Choroid plexus epithelial cell (primary cell): Measurements from ENCODE around the gene BET1L.

Source experiments
- DNase-seq: peaks from one replicate; pipeline ENCODE4 v3.0.0-alpha.2; 2010; ENCODE audit warnings: low read depth
- H3K4me3 ChIP-seq: 2 replicates; pipeline ENCODE4 v1.5.1; 2011; ENCODE audit warnings: low read depth, mild to moderate bottlenecking, control low read depth, low read length, moderate library complexity
- TF ChIP-seq, protein P1 (sequence below): conservative IDR thresholded peaks from 2 replicates; pipeline ENCODE4 v1.5.1; 2011; ENCODE audit warnings: low read depth, mild to moderate bottlenecking, control low read depth, inconsistent platforms, low read length, moderate library complexity

The BET1L gene

DNA sequence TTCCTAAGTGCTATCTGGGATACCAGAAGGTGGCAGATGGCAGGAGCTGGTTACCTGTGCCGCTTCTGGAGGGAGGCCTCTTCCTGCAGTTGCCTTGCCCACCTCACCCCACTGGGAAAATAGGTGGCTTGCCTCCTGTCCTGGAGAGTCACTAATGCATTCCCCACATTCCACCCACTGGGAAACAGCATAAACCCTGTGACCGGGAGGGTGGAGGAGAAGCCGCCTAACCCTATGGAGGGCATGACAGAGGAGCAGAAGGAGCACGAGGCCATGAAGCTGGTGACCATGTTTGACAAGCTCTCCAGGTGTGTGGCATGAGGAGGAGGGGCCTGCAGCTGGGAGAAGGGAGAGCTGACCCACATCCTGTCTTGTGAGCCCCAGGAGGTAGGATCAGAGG, 5.9 kb upstream of the BET1L start:
- no peak for DNase-seq
- TF ChIP-seq, protein P1, sequence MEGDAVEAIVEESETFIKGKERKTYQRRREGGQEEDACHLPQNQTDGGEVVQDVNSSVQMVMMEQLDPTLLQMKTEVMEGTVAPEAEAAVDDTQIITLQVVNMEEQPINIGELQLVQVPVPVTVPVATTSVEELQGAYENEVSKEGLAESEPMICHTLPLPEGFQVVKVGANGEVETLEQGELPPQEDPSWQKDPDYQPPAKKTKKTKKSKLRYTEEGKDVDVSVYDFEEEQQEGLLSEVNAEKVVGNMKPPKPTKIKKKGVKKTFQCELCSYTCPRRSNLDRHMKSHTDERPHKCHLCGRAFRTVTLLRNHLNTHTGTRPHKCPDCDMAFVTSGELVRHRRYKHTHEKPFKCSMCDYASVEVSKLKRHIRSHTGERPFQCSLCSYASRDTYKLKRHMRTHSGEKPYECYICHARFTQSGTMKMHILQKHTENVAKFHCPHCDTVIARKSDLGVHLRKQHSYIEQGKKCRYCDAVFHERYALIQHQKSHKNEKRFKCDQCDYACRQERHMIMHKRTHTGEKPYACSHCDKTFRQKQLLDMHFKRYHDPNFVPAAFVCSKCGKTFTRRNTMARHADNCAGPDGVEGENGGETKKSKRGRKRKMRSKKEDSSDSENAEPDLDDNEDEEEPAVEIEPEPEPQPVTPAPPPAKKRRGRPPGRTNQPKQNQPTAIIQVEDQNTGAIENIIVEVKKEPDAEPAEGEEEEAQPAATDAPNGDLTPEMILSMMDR: no peak
- no peak overlapping the region for H3K4me3 ChIP-seq

DNA sequence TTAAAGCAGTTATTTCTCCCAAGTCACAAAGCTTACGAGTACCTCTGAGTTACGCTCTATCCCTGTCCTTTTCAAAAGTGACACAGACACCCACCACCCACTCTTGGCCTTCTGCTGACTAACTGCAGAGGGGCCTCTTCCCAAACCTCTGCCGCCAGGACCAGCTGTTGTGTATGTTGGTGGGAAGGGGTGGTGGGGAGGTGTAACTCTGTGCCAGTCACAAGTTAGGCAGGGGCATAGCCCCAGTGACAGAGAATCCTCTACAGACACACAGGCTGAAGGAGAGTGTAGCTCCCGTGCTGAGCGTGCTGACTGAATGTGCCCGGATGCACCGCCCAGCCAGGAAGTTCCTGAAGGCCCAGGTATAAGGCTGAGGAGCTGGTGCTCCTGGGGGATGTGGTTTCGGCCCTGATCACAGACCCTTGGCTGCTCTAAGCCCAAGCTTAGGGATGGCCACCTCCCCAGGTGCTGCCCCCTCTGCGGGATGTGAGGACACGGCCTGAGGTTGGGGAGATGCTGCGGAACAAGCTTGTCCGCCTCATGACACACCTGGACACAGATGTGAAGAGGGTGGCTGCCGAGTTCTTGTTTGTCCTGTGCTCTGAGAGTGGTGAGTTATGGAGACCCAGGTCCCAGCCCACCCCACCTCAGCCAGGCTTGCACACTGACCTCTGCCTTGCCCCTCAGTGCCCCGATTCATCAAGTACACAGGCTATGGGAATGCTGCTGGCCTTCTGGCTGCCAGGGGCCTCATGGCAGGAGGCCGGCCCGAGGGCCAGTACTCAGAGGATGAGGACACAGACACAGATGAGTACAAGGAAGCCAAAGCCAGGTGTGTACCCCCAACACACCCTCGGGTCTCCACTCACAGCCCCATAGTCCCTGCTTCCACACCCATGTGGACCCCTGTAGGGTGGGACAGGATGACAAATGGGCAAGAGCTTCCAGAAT, 5.2 kb upstream of the BET1L start:
- TF ChIP-seq, protein P1: no peak
- DNase-seq: no peak

DNA sequence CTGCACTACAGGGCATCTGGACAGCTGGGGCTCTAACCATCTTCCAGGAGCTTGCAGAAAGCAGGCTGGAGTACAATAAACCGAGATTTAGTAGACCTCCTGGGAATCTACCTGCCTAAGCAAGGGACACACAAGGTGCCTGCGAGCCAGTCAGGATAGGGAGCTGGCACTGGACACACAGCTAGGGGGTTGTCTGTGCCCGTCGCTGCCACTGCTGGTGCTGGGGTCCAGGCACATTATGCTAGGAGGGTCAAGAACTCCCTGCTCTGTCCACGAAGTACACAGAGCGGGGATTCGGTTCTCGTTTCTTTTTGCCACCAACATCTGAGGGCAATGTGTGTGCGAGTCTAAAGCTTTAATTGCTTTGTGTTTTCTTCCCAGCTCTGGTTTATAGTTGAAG, 4.5 kb upstream of the BET1L start:
- no peak for DNase-seq
- TF ChIP-seq, protein P1: no peak

More for the DNA sequence above, 5.2 kb upstream of the BET1L start:
- H3K4me3 ChIP-seq: no peak overlapping the region

DNA sequence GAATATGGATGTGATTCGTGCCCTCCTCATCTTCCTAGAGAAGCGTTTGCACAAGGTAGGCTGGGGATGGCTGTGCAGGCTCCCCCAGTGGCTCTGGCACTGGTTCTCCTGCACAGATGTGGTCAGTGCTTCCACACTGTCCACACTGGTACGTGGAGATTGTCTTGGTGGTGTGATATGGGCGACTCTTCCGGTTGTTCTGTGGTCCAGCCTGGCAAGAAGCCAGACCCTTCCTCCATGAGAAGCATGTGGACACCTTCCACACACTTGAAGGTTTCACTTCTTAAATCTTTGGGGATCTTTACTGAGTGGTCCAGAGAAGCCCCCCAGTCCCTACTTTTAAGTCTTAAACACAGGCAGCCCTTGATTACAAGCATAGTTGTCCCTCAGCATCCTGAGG, 4.1 kb upstream of the BET1L start:
- TF ChIP-seq, protein P1: no peak
- H3K4me3 ChIP-seq: no peak overlapping the region

More for the DNA sequence above, 4.5 kb upstream of the BET1L start:
- H3K4me3 ChIP-seq: no peak overlapping the region

DNA sequence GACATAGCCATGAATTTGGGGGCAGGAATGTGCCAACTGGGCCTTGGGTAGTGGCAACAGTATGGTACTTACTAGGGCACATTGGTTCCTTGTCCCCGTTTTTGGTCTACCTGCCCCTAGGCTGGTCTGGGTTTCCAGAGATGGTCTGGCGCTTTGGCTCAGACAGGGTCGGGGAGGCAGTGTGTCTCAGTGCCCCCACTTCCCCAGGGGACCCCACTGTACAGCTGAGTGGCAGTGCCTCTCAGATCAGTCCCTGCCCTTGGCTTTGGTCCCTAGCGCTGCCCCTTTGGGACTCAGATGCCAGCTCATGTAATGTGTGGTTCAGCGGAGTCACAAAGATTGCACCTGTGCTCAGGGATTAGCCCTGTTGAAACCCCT, 3.6 kb upstream of the BET1L start:
- no peak for DNase-seq
- TF ChIP-seq, protein P1: no peak
- no peak overlapping the region for H3K4me3 ChIP-seq

More for the DNA sequence above, 4.1 kb upstream of the BET1L start:
- no peak for DNase-seq

DNA sequence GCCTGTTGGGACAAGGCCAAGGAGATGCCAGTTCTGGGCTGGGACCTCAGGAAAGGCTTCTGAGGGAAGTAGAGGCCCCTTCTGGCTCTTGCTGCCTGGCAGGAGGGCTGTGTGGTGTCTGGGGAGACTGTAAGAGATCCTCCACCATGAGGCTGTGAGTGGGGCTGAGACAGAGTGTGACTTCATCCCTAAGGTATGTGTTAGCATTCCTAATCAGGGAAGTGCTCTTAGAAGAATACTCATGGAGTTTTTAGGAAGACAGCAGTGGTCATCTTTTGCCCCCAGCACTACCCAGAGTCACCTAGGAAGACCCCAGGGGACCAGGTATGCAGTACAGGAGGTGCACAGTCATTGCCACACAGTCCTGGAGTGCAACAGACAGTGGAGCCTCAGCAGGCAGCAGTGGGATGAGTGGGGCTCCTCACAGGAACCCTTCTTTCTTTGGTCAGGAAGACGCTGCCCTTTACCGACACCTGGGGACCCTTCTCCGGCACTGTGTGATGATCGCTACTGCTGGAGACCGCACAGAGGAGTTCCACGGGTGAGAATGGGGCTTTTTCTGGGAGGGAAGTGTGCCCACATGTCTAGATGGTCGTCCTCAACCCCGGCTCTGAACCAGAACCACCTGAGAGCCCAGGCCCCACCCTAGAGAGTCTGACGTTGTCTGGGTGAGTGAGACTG, 3.1 kb upstream of the BET1L start:
- TF ChIP-seq, protein P1: no peak
- peak overlapping the region; percentile 96 for H3K4me3 ChIP-seq
- DNase-seq: peak; percentile 89
